ENCODE measurements around the gene ACSS1. TPM values are rescaled to one million over a fixed set of nuclear protein-coding genes. Genes with fewer than 3 reads are reported as not detected.

The ACSS1 gene
- total RNA-seq, 1 experiment from 2014 or later = 0.61 TPM

GRCh38 chr20:25050501-25051350 is 7.2 kb downstream of the ACSS1 start:
- H2BK5ac ChIP-seq (ENCODE audit: insufficient read length, low read length) = no peak overlapping the region
- WGBS (ENCODE audit: extremely low coverage, insufficient read length, low lambda C conversion rate) = no CpG with 5 or more reads among the region's 17 CpGs
- no peak overlapping the region for H4K8ac ChIP-seq (replicated peaks; ENCODE audit: insufficient read length, low read depth, low read length)
- no peak overlapping the region for H2BK12ac ChIP-seq (ENCODE audit: insufficient read length, low read depth, low read length)
- H3K27me3 ChIP-seq (ENCODE audit: insufficient read depth, low read length) = peaks cover 5% of the 10 kb centered on the region; the same call in 1 of the 2 replicates
- Mint-ChIP-seq H3K4me1 (peaks cover 10% of the 10 kb centered on the region in 2 experiments; a peak in 3 of 4 replicates), H3K36me3 (ENCODE audit: insufficient read depth in 1 of 3, low read depth in 3 of 3) (no peaks in the 10 kb centered on the region), H3K27me3 (ENCODE audit: low read depth) (peaks cover 50% of the 10 kb centered on the region), H3K27ac (no peak overlapping the region), H3K4me3 (no peak overlapping the region), H3K9me3 (no peaks in the 10 kb centered on the region)
- H3K4ac ChIP-seq (ENCODE audit: low read depth, low read length) = no peak overlapping the region
- H3K79me1 ChIP-seq (ENCODE audit: insufficient read depth, low read depth, low read length, poor library complexity, severe bottlenecking) = no peaks in the 10 kb centered on the region
- H3K27ac ChIP-seq (ENCODE audit: insufficient read length, low read depth, low read length) = no peak overlapping the region
- H3K56ac ChIP-seq (ENCODE audit: insufficient read length, low read depth, low read length) = no peak overlapping the region
- H3K79me2 ChIP-seq (ENCODE audit: insufficient read depth, low read length) = no peaks in the 10 kb centered on the region
- H2BK15ac ChIP-seq (ENCODE audit: low read depth, low read length) = no peak overlapping the region
- no peak overlapping the region for H2AFZ ChIP-seq (ENCODE audit: low read length)
- no peak overlapping the region for H3K4me2 ChIP-seq (ENCODE audit: insufficient read depth, insufficient read length, low read length)
- H2BK120ac ChIP-seq (ENCODE audit: low read depth, low read length, poor library complexity, severe bottlenecking) = no peak overlapping the region
- no peaks in the 10 kb centered on the region for H3K4me1 ChIP-seq (ENCODE audit: insufficient read depth, low read length)
- no peak overlapping the region; the same call in 1 of the 2 replicates for H3K14ac ChIP-seq (ENCODE audit: insufficient read depth, low read length)
- H2BK20ac ChIP-seq (ENCODE audit: low read depth, low read length, poor library complexity, severe bottlenecking) = no peak overlapping the region
- H4K20me1 ChIP-seq (ENCODE audit: control insufficient read depth, insufficient read depth, insufficient read length) = no peaks in the 10 kb centered on the region
- no peaks in the 10 kb centered on the region for H3K9me3 ChIP-seq (ENCODE audit: control insufficient read depth, low read depth, low read length)
- no peaks in the 10 kb centered on the region for H3K23me2 ChIP-seq (ENCODE audit: insufficient read length, low read depth, low read length, poor library complexity, severe bottlenecking)
- H3K23ac ChIP-seq (ENCODE audit: insufficient read length, low read depth, low read length) = no peak overlapping the region
- no peak overlapping the region for H3T11ph ChIP-seq (ENCODE audit: low read length)
- H4K5ac ChIP-seq (ENCODE audit: insufficient read length, low read depth, low read length) = no peak overlapping the region
- DNase-seq = no peak
- no peak for TF ChIP-seq CTCF (conservative IDR thresholded peaks at IDR 0.05)
- no peak overlapping the region for H2AK5ac ChIP-seq (ENCODE audit: insufficient read length, low read length)
- no peak overlapping the region for H4K91ac ChIP-seq (ENCODE audit: insufficient read length, low read depth, low read length)
- no peak overlapping the region for H3K9ac ChIP-seq (ENCODE audit: extremely low read depth, insufficient read length, low read length)
- H3K18ac ChIP-seq (ENCODE audit: insufficient read length, low read depth, low read length) = no peak overlapping the region

All from H9 (cell line).